HG03342 (cell line): ENCODE results near the gene ZNF256.

Source experiments
- ATAC-seq: cut with Tn5 transposase; IDR thresholded peaks from one replicate; pipeline ENCODE4 v1.9.1; 2021; ENCODE audit warnings: mild to moderate bottlenecking, moderate library complexity; ENCODE audit not compliant: unreplicated experiment

The ZNF256 gene

DNA sequence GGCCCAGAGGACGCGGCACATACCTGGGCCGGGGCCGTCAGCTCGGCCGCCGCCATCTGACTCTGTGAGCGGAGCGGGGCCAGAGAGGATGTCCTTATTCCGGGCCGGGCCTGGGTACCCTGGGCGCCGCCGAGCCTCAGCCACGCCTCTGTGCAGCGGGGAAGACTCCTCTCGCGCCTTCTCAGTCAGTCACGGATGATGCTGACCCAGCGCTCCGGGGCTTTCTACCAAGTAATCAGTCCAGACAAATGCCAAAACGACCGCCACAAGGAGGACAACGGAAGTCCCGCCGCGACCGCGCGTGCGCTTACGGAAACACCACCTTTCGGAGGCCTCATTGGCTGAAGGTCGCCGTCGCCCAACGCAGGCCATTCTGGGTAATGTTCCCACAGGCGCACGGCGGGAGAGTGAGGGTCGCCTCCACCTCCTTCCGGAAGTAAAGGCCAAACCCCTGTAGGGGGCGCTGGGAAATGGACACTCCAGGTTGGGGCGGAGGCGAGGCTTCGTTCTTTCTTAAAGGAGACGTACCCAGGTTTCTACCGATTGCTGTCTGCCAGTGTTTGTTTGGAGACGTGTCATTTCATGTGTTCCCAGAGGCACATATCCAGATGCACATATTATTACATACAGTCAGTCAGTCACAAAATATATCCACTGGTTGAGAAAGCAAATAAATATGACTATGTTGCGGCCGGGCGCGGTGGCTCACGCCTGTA, at the start of gene ZNF256:
ZNF256 (minus strand) TSS at position 288 of the 716 bp plus-strand sequence; CDS start at position 56, 232 bp downstream.
- peak; percentile 92 for ATAC-seq

DNA sequence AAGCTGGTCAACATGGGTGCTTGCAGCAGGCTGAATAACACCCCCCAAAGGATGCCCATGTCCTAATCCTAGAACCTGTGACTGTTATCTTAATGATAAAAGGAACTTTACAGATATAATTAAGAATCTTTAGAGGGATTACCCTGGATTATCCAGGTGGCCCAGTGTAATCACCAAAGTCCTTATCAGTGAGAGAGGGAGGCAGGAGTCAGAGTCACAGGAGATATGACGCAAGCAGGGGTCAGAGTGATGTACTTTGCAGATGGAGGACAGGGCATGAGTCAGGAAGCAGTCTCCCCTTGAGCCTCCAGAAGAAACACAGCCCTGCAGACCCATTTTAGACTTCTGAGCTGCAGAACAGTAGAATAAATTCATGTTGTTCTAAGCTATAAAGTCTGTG, 45.3 kb upstream of the ZNF256 start:
- no peak for ATAC-seq

GRCh38 chr19:57978586-57979289, 31.2 kb upstream of the ZNF256 start:
- no peak for ATAC-seq

DNA sequence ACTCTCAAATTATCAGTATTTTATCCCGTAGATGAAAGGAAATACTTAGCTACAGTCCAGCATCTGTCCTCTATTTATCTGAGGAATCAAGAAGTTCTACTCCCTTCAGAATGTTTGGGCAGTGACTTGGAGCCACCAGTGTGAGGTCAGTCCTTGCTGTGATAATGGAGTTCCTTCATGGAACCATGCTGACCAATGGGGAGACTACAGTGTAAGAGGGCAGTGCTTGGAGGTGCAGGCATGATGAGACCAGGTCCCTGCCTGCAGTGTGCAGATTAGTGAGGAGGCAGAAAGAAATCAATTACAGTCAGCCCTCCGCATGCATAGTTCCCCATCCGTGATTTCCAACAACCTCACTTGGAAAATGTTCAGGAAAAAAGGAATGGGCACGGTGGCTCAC, 26.9 kb upstream of the ZNF256 start, which contains the start of gene C19orf18:
C19orf18 (minus strand) TSS at position 101 of the 400 bp plus-strand sequence. CDS start 102 bp downstream, outside the sequence.
- no peak for ATAC-seq

GRCh38 chr19:57964761-57965160, 17.3 kb upstream of the ZNF256 start:
- no peak for ATAC-seq

- no peak for ATAC-seq
Measured at GRCh38 chr19:57961785-57962184, 14.3 kb upstream of the ZNF256 start.

- ATAC-seq, result no peak
Measured at GRCh38 chr19:57954996-57955395, 7.5 kb upstream of the ZNF256 start.

- no peak for ATAC-seq
Measured at GRCh38 chr19:57949702-57950101, 2.2 kb upstream of the ZNF256 start.

- no peak for ATAC-seq
Measured at GRCh38 chr19:57949296-57949695, 1.8 kb upstream of the ZNF256 start.

DNA sequence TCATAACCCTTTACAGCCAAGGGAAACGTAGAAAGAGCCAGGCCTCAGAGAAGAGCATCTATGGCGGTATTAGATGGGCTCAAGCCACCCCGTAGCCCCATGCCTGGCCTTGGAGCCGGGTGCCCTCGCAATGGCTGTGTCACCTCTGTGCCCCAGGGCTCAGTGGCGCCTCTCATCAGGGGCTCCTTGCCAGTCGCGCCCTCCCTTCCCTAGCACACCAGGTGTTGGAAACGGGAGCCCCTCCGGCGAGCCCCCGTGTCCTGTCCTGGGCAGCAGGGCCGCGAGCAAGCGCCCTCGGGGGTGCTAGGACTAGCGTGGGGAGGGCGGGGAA, 453 bp downstream of the ZNF256 start:
- no peak for ATAC-seq

DNA sequence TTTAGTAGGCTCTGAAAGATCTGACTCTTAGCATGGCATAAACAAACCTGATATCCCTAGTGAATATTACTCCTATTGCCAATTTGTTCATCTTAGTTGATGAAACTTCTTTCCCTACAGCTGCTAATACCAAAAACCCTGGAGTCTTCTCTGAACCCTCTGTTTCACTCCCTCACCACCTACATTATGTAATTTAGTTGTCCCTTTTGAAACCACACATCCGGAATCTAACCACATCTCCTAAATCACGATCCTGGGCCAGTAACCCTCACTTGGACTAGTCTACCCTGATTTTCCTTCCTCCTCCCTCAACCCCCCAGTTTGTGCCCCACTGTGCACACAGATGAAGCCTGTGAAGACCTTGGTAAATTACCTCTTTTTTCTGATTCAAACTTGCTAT, 1.2 kb downstream of the ZNF256 start:
- ATAC-seq, result no peak

DNA sequence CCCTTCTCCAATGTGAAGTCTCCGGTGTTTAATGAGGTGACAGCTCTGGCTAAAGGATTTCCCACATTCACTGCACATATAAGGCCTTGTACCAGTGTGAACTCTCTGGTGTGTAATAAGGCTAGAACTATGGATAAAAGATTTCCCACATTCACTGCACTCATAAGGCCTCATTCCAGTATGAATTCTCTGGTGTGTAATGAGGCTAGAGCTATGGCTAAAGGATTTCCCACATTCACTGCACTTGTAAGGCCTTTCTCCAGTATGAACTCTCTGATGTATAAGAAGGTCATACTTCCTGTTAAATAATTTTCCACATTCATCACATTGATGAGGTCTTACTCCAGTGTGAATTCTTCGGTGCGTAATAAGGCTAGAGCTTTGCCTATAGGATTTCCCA, 5.9 kb downstream of the ZNF256 start:
- ATAC-seq, result no peak

GRCh38 chr19:57935731-57936130, 11.8 kb downstream of the ZNF256 start:
- no peak for ATAC-seq

DNA sequence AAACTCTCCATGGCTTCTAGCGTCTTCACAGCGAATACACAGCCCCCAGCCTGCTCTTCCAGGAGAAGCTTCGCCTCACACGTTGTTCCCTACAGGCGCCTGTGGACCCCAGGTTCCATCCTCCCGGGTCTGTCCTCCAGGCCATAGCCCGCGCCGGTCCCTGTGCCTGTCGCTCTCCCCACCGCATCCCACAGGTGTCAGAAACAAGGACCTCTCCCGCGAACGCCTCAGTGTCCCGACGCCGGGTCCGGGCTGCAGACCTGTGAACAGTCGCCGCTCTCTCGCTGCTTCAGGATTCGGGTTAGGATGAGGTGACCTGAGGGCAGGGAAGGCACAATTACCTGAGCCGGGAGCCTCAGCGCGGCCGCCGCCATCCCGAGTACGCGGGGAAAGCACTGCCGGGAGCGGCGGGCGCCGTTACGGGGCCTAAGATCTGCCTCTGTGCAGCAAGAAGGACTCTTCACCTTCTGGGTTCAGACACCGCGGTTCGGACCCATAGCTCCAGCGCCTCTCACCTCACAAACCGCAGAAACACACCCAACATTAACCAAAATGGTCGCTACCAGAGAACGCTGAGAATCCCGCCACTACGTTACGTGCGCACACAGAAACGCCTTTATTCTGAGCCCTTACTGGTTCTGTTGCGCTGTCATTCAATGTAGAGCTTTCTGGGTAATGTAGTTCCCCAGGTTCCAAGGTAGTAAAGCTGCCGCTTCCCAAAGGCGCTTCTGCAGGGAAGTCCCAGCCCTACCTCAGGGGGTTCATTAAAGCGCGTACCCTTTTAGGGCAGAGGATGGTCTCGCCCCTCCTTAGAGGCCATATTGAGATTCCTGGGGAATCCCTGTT, 12.5 kb downstream of the ZNF256 start, which contains the start of gene ZNF418:
ZNF418 (minus strand) TSS at position 583 of the 846 bp plus-strand sequence. CDS start 1,580 bp downstream, outside the sequence.
- ATAC-seq, result no peak

- no peak for ATAC-seq
Measured at GRCh38 chr19:57927587-57927986, 19.9 kb downstream of the ZNF256 start.

DNA sequence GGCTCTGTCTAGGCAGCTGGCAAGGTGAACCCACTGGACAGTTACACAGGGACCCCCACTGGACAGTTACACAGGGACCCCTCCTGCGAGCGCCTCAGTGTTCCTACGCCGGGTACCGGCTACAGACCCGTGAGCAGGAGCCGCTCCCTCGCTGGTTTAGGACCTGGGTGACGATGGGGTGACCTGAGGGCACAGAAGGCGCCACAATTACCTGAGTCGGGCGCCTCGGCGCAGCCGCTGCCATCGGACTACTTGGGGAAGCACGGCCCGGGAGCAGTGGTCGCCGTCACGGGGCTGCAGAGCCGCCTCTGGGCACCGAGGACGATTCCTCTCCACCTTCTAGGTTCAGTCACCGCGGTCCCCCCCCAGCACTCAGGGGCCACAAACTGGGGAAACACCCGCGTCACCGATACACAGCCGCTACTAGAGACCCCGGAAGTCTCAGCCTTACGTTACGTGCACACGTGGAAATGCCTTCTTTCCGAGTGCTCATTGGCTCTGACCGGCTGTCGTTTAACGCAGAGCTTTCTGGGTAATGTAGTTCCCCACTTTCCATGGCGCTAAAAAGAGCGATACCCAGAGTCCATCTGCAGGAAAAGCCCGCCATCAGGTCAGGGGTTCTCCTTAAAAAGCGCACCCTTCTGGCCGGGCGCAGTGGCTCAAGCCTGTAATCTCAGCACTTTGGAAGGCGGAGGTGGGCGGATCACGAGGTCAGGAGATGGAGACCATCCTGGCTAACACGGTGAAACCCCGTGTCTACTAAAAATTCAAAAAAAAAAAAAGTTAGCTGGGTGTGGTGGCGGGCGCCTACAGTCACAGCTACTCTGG, 31.1 kb downstream of the ZNF256 start, which contains the start of gene ZNF417:
ZNF417 (minus strand) TSS at position 425 of the 828 bp plus-strand sequence; CDS start at position 244, 181 bp downstream.
- peak; percentile 98 for ATAC-seq

DNA sequence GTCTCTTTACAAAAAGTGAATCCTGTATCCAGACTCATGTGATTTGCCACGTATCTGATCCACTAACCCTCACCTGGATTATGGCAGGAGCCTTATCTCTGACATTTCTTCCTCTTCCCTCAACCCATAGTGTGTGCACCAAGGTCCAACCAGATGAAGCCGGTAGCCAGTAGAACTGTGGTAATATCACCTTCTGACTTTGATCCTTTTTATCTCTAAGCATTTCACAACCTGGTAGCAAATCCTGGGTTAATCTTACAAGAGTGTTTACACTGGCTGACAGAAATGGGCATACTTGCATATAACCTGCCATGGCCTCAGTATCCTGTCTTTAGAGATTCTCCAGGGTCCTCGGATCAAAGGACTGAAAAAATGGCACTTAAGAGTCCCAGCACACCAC, 33.0 kb downstream of the ZNF256 start:
- ATAC-seq, result no peak

DNA sequence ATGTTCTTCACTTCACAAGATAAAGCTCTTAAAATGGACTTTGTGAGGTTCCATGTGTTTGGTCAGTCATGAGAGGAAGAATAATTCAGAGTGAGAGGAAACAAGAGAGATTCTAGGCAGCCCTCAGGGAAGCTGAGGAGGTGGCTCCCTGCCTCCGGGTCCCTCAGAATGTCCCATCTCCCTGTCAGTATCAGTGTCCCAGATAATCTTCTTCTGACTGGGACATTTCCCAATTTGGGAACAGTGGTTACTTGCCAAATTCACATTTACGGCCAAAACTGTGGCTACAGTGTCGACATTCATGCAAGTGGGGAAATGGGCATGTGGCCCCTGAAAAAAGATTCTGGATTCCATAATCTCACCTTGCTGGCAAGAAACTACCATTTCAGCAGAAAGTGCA, 40.1 kb downstream of the ZNF256 start:
- ATAC-seq, result no peak

- ATAC-seq, result no peak
Measured at GRCh38 chr19:57905258-57905657, 42.2 kb downstream of the ZNF256 start.

GRCh38 chr19:57903618-57904184, 43.8 kb downstream of the ZNF256 start:
- ATAC-seq, result no peak
